ENCODE data around the gene NOX3.
"Not testable (repeated sequence)": the region's sequence is repeated elsewhere in the genome, so short reads cannot be mapped to it uniquely, and the experiment has no call there.

DNA sequence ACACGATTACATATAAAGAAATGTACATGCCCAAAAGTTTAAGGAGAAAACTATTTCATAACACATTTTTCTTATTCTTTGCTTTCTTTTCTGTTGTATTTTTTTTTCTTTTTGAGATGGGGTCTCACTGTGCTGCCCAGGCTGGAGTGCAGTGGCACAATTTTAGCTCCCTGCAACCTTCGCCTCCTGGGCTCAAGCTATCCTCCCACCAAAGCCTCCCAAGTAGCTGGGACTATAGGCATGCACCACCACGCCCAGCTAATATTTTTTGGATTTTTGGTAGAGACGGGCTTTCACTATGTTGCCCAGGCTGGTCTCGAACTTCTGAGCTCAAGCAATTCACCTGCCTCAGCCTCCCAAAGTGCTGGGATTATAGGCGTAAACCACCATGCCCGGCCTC lies 4.1 kb downstream of the NOX3 start:
- TF ChIP-seq, protein P1, sequence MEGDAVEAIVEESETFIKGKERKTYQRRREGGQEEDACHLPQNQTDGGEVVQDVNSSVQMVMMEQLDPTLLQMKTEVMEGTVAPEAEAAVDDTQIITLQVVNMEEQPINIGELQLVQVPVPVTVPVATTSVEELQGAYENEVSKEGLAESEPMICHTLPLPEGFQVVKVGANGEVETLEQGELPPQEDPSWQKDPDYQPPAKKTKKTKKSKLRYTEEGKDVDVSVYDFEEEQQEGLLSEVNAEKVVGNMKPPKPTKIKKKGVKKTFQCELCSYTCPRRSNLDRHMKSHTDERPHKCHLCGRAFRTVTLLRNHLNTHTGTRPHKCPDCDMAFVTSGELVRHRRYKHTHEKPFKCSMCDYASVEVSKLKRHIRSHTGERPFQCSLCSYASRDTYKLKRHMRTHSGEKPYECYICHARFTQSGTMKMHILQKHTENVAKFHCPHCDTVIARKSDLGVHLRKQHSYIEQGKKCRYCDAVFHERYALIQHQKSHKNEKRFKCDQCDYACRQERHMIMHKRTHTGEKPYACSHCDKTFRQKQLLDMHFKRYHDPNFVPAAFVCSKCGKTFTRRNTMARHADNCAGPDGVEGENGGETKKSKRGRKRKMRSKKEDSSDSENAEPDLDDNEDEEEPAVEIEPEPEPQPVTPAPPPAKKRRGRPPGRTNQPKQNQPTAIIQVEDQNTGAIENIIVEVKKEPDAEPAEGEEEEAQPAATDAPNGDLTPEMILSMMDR (IDR thresholded peaks at IDR 0.05) = not testable (repeated sequence)
- not testable (repeated sequence) for TF ChIP-seq POLR2A (IDR thresholded peaks at IDR 0.05)

Measured in vagina (tissue), 2 donors.